HG02588 (cell line): ENCODE measurements around the gene GALK1.
"Not testable (repeated sequence)": the region's sequence is repeated elsewhere in the genome, so short reads cannot be mapped to it uniquely, and the experiment has no call there.

Experiments
- ATAC-seq: cut with Tn5 transposase; IDR thresholded peaks from one replicate; pipeline ENCODE4 v1.9.1; 2021; ENCODE audit warnings: mild to moderate bottlenecking, moderate library complexity; ENCODE audit not compliant: unreplicated experiment

GALK1 gene

GRCh38 chr17:75767881-75768280 lies 2.9 kb upstream of the GALK1 start:
- ATAC-seq = no peak

- no peak for ATAC-seq
These were observed 989 bp upstream of the GALK1 start for GRCh38 chr17:75765981-75766380.

- no peak for ATAC-seq
These were observed 628 bp downstream of the GALK1 start for GRCh38 chr17:75764417-75764710.

- ATAC-seq = no peak
These were observed 1.2 kb downstream of the GALK1 start for GRCh38 chr17:75763613-75764416.

- ATAC-seq = no peak
These were observed 1.8 kb downstream of the GALK1 start for GRCh38 chr17:75763269-75763607.

GRCh38 chr17:75762513-75763268 lies 2.3 kb downstream of the GALK1 start:
- ATAC-seq = no peak

GRCh38 chr17:75759978-75760640 lies 4.9 kb downstream of the GALK1 start:
- ATAC-seq = not testable (repeated sequence)

- no peak for ATAC-seq
These were observed 5.5 kb downstream of the GALK1 start for GRCh38 chr17:75759457-75759856.

GRCh38 chr17:75758131-75758905 lies 6.7 kb downstream of the GALK1 start:
- ATAC-seq = no peak

- no peak for ATAC-seq
These were observed 7.8 kb downstream of the GALK1 start for GRCh38 chr17:75757086-75757681.

GRCh38 chr17:75756451-75757085 lies 8.4 kb downstream of the GALK1 start:
- no peak for ATAC-seq

- no peak for ATAC-seq
These were observed 9.0 kb downstream of the GALK1 start for GRCh38 chr17:75755990-75756389.

GRCh38 chr17:75755205-75755901 lies 9.6 kb downstream of the GALK1 start:
- no peak for ATAC-seq

GRCh38 chr17:75754378-75755204 lies 10.4 kb downstream of the GALK1 start:
- no peak for ATAC-seq

- ATAC-seq = no peak
These were observed 11.2 kb downstream of the GALK1 start for GRCh38 chr17:75753514-75754377.

GRCh38 chr17:75752802-75753513 lies 12.0 kb downstream of the GALK1 start:
- ATAC-seq = no peak

GRCh38 chr17:75752405-75752709 lies 12.6 kb downstream of the GALK1 start:
- no peak for ATAC-seq
